IPS DF 4.7 (cell line): Measurements from ENCODE around the gene FBXL14.

Experiments
- DNase-seq: peaks from one replicate; pipeline ENCODE4 v3.0.0-alpha.2; 2013; ENCODE audit warnings: low spot score; ENCODE audit errors: extremely low read depth

The FBXL14 gene

GRCh38 chr12:1594006-1594260 is 448 bp downstream of the FBXL14 start:
- no peak for DNase-seq

DNA sequence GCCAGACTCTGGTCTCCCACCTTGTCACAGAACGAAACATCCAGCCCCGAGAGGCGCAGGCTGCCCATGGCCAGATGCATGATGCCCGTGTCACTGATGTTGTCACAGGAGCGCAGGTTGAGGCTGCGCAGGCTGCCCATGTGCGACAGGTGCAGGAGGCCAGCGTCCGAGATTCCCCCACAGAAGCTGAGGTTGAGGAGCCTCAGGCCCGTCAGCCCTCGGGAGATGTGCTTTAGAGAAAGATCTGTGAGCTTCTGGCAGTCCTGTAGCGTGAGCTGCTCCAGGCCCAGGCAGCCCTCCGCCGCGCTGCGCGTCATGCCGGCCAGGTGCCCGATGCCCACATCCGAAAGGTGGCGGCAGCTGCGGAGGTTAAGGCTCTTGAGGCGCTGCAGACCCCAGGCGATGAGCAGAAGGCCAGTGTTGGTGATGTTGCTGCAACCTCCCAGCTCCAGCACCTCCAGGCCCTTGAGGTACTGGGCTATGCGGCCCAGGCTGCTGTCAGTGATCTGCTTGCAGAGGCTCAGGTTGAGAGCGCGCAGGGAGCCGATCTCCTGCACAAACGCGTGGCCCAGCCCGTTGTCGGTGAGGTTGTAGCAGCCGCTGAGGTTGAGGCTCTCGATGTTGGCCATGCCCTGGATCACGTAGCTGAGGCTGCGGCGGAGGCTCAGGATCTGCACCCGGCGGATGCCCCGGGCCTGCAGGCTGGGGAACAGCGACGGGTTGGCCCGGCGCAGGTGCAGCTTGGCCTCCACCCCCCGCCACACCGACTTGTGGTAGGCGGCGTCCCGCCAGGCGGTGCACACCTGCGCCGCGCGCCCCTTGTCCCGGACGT is 991 bp downstream of the FBXL14 start:
- DNase-seq = no peak

GRCh38 chr12:1592444-1593173 is 1.8 kb downstream of the FBXL14 start:
- no peak for DNase-seq

GRCh38 chr12:1591543-1591942 is 2.8 kb downstream of the FBXL14 start:
- DNase-seq = no peak

DNA sequence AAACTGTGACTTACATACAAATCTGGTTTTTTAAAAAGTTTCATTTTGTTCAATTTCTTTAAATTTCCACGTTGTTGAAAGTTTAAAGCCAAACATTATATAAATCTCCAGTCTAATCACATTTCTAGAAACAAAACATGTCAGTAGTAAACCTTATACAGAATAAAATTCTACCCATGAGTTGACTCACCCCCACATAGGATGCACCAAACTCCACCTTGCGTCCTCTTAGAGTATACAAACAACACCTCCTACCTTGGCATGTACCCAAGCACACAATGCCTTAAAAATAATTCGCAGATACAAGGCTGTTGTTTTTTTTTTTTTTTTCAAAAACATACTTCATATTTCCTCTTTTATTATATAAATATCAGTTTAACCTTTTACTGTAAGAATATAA is 3.3 kb downstream of the FBXL14 start:
- no peak for DNase-seq

GRCh38 chr12:1590221-1590979 is 4.0 kb downstream of the FBXL14 start:
- DNase-seq = no peak

DNA sequence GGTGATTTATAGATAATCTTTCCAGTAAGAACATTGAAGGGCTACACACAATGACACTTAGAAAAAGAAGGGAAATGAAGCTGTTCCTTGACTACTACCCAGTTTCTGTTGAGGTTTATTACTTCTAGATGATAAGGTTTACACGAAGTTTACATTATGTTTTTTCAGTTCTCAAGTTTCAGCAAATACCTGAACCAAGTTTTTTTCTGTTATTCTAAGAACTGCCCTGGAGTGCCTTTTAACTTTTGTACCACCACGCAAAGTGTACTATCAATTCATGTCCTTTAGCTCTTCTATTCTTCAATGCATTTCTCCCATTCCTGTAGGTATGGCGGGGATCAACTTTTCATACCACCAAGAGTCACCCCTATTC is 5.8 kb downstream of the FBXL14 start:
- no peak for DNase-seq

DNA sequence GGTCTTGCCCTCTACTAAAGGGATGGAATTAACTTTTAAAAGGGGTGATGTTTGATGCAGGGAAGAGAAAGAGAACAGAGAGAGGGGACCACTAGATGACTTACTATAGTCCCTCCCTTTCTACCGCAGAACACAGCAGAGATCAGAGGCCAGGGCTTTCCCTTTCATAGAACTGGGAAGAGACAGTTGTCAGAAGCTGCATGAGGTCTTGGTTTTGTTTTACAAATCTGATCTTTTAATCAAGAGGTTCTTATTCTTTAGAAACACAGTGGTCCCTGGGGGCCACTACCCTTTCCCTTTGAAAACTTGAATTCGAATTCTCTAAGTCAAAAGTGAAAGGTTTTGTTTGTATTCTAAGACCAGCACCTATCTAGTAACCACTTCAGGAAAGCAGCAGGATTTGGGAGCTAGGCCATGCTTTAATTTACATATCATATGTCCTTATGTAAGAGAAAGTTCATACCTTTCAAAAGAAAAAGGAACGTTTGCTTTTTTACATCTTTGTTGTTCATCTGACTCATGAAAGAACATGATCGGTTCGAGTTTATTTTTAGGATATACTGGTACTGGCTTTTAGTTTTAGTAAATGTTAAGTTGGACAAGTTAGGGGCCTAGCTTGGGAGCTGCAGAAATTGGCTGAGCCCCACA is 6.3 kb downstream of the FBXL14 start:
- no peak for DNase-seq

- DNase-seq = no peak
Observed at GRCh38 chr12:1584326-1584725, 10.1 kb downstream of the FBXL14 start.

GRCh38 chr12:1583421-1584078 is 10.8 kb downstream of the FBXL14 start:
- DNase-seq = no peak

DNA sequence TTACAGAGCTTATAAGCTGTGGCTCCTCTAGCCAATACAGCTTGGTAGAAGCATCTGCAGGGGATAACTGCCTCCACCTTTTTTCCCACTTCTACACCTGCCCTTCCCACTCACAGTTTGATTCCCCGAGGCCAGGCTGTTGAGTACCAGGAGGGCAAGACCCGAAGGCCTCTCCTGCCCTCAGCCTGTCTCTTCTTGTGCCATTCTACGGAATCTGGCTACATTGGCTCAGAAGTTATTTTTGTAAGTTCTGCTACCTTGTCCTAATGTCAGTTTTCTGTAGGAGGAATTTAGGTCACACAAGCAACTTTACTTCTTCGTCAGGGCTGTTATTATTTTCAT is 11.7 kb downstream of the FBXL14 start:
- no peak for DNase-seq

GRCh38 chr12:1581973-1582708 is 12.2 kb downstream of the FBXL14 start:
- no peak for DNase-seq

DNA sequence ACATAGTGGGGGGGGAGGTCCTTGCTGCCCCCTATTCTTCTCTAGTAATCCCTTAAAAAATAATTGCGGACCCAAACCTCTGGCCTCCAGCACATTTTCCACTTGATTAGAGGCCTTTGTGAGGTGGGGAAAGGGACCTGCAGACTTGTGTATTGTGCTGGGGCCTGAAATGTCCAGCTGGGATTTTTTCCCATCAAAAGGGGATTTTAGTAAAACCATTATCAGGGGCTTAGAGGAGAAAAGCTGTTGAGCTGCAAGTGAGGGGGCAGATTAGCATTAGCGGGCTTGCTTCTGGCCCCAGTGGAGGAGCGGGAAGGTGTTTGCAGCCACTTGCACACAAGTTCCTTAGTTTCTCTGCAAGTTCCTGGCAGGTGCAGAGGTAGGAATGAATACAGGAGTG is 13.9 kb downstream of the FBXL14 start:
- no peak for DNase-seq

- no peak for DNase-seq
Observed at GRCh38 chr12:1579651-1580435, 14.5 kb downstream of the FBXL14 start.

DNA sequence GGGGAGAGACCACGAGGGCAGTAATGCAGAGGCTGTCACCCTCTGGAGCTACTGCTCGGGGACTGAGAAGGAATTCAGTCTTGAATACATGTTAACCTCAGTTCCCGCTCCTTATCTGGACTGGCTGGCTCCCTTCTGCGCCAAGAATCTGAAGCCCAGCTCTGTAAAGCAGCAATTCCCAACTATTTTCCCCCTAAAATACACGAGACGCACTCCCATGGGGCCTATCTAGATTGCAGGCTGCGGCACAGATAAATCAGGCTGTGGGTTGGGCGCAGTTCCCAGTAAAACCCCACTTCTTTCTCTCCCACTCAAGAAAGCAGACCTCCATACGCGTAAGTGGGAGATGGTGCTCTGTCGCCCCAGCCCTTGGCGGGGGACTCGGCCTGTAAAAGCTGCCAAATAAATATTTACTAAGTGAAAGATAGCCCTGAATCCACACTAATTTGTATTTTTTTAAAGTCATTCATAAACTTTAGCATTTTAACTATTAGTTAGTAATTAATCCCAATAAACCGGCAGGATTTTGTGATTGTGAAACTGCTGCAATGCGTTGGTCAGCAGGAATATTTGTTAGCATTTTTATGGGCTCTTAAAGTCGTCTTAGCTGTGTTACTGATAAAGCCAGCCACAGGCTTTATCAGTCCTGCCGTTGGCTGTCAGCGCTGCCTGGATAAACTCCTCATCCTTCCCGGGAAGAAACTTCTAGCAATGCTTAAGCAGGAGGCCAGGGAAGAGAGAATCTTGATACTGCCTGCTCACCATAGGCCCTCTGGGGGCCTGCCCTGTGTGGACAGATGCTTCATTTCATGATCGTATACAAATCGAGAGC is 17.8 kb downstream of the FBXL14 start:
- DNase-seq = no peak

DNA sequence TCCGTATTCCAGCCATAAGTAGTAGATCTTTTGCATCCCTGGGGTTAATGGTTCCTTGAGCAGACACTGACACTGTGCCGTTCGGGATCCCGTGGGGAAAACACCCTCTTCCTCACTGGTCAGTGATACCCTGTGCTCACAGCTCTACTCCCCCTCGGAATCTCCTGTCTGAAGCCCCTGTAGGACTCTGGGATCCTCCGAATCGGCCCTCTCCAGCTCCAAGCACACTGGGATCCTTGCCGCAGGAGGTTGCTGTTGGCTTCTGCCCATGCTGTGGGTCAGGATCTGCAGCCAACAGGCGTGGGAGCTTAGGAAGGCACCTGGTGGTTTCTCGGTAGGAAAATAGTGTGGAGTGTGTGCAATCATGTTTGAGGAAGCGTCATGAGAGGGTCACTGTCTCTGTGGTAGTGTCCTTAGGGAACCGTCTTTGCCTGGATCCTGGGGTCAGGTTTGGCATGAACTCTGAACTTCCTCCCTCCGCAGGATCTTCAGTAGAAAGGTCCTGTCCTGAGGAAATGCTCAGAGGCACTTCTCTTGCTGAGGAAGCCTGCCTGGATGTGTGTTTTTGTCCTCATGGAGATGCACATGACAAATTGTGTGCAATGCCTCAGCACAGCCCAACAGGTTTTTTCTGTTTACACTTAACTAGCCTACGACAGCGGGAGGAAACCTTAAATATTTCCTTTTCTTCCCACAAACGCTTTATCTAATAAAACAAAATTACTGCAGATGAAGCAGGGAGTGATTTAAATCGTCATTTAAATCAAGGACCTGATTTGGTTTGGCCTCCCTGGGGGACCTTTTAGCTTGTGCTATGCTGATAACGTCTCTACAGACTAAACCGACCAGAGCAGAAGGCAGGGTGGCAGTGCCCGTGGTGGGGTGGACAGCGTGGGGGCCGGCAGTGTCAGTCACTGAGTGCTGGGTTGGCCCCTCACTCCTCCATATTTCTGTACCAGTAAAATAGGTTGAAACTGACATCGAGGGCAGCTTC is 18.7 kb downstream of the FBXL14 start:
- no peak for DNase-seq

- no peak for DNase-seq
Observed at GRCh38 chr12:1574865-1575259, 19.5 kb downstream of the FBXL14 start.
